ENCODE data around the gene PATJ.

- TF ChIP-seq, protein P1, sequence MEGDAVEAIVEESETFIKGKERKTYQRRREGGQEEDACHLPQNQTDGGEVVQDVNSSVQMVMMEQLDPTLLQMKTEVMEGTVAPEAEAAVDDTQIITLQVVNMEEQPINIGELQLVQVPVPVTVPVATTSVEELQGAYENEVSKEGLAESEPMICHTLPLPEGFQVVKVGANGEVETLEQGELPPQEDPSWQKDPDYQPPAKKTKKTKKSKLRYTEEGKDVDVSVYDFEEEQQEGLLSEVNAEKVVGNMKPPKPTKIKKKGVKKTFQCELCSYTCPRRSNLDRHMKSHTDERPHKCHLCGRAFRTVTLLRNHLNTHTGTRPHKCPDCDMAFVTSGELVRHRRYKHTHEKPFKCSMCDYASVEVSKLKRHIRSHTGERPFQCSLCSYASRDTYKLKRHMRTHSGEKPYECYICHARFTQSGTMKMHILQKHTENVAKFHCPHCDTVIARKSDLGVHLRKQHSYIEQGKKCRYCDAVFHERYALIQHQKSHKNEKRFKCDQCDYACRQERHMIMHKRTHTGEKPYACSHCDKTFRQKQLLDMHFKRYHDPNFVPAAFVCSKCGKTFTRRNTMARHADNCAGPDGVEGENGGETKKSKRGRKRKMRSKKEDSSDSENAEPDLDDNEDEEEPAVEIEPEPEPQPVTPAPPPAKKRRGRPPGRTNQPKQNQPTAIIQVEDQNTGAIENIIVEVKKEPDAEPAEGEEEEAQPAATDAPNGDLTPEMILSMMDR (IDR thresholded peaks at IDR 0.05) = peak; percentile 60 to 77 (median 75)
- TF ChIP-seq POLR2A (IDR thresholded peaks at IDR 0.05) (no peak), EP300 (IDR thresholded peaks at IDR 0.05; ENCODE audit: low read depth) (no peak)
Measured at GRCh38 chr1:62175568-62176179, 433.4 kb downstream of the PATJ start.
